HL-60 (cell line): ENCODE measurements around the gene ITGB5.

Experiments
- DNase-seq, 2 experiments: peaks; one replicate each; pipeline ENCODE4 v3.0.0-alpha.2; 2010 to 2020; ENCODE audit warnings: low read depth in 1 of 2, low spot score in 1 of 2
- H3K27ac ChIP-seq: fragments of 250-450 bp; sonication (Bioruptor Pico); replicated peaks from 2 replicates; pipeline ENCODE4 v1.5.1; 2020; ENCODE audit warnings: mild to moderate bottlenecking, moderate library complexity
- H3K27me3 ChIP-seq: fragments of 250-450 bp; sonication (Bioruptor Pico); 2 replicates; pipeline ENCODE4 v1.5.1; 2021; ENCODE audit warnings: mild to moderate bottlenecking, moderate library complexity; ENCODE audit not compliant: insufficient read depth, poor library complexity, severe bottlenecking
- H3K4me3 ChIP-seq: replicated peaks from 2 replicates; pipeline ENCODE4 v1.5.1; 2011; ENCODE audit warnings: mild to moderate bottlenecking, control low read depth, low read length; ENCODE audit not compliant: insufficient read depth
- GABPA ChIP-seq: IDR thresholded peaks from 2 replicates; pipeline ENCODE4 v1.6.1; 2012; ENCODE audit warnings: low read depth
- POLR2AphosphoS5 ChIP-seq: IDR thresholded peaks from 2 replicates; pipeline ENCODE4 v1.6.1; 2012; ENCODE audit warnings: low read depth
- SPI1 ChIP-seq: IDR thresholded peaks from 2 replicates; pipeline ENCODE4 v1.6.1; 2012; ENCODE audit warnings: low read depth, mild to moderate bottlenecking, borderline replicate concordance
- TF ChIP-seq, protein P1 (sequence below): IDR thresholded peaks from one replicate; pipeline ENCODE4 v1.5.1; 2011; ENCODE audit warnings: low read length, control low read depth, inconsistent platforms; ENCODE audit not compliant: insufficient read depth
- TF ChIP-seq, protein P2 (sequence below): IDR thresholded peaks from 2 replicates; pipeline ENCODE4 v1.6.1; 2012; ENCODE audit warnings: low read depth; ENCODE audit not compliant: insufficient replicate concordance

Gene ITGB5

DNA sequence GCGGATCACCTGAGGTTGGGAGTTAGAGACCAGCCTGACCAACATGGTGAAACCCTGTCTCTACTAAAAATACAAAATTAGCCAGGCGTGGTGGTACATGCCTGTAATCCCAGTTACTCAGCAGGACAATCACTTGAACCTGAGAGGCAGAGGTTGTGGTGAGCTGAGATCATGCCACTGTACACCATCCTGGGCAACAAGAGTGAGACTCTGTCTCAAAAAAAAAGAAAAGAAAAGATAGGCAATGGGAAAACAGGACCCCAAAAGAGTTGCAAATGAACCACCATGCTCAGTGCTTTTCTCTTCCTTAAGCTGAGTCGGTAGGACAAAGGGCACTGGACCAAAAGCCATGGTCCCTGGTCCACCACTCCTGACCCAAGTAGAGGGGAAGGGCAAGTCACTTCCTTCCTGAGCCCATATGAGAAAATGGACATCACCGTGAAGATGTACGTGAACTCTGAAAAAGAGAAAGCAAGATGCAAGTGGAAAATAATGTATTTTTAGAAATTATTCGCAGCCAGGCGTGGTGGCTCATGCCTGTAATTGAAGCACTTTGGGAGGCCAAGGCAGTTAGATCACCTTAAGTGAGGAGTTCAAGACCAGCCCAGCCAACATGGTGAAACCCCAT lies 2.6 kb downstream of the ITGB5 start:
- TF ChIP-seq POLR2AphosphoS5 (no peak), GABPA (no peak), SPI1 (no peak)
- TF ChIP-seq, protein P1, sequence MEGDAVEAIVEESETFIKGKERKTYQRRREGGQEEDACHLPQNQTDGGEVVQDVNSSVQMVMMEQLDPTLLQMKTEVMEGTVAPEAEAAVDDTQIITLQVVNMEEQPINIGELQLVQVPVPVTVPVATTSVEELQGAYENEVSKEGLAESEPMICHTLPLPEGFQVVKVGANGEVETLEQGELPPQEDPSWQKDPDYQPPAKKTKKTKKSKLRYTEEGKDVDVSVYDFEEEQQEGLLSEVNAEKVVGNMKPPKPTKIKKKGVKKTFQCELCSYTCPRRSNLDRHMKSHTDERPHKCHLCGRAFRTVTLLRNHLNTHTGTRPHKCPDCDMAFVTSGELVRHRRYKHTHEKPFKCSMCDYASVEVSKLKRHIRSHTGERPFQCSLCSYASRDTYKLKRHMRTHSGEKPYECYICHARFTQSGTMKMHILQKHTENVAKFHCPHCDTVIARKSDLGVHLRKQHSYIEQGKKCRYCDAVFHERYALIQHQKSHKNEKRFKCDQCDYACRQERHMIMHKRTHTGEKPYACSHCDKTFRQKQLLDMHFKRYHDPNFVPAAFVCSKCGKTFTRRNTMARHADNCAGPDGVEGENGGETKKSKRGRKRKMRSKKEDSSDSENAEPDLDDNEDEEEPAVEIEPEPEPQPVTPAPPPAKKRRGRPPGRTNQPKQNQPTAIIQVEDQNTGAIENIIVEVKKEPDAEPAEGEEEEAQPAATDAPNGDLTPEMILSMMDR: no peak
- TF ChIP-seq, protein P2, sequence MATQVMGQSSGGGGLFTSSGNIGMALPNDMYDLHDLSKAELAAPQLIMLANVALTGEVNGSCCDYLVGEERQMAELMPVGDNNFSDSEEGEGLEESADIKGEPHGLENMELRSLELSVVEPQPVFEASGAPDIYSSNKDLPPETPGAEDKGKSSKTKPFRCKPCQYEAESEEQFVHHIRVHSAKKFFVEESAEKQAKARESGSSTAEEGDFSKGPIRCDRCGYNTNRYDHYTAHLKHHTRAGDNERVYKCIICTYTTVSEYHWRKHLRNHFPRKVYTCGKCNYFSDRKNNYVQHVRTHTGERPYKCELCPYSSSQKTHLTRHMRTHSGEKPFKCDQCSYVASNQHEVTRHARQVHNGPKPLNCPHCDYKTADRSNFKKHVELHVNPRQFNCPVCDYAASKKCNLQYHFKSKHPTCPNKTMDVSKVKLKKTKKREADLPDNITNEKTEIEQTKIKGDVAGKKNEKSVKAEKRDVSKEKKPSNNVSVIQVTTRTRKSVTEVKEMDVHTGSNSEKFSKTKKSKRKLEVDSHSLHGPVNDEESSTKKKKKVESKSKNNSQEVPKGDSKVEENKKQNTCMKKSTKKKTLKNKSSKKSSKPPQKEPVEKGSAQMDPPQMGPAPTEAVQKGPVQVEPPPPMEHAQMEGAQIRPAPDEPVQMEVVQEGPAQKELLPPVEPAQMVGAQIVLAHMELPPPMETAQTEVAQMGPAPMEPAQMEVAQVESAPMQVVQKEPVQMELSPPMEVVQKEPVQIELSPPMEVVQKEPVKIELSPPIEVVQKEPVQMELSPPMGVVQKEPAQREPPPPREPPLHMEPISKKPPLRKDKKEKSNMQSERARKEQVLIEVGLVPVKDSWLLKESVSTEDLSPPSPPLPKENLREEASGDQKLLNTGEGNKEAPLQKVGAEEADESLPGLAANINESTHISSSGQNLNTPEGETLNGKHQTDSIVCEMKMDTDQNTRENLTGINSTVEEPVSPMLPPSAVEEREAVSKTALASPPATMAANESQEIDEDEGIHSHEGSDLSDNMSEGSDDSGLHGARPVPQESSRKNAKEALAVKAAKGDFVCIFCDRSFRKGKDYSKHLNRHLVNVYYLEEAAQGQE: no peak
- no peak for DNase-seq
- Histone ChIP-seq H3K4me3 (no peak overlapping the region), H3K27ac (no peak overlapping the region), H3K27me3 (peaks cover 51% of the 10 kb centered on the region)

DNA sequence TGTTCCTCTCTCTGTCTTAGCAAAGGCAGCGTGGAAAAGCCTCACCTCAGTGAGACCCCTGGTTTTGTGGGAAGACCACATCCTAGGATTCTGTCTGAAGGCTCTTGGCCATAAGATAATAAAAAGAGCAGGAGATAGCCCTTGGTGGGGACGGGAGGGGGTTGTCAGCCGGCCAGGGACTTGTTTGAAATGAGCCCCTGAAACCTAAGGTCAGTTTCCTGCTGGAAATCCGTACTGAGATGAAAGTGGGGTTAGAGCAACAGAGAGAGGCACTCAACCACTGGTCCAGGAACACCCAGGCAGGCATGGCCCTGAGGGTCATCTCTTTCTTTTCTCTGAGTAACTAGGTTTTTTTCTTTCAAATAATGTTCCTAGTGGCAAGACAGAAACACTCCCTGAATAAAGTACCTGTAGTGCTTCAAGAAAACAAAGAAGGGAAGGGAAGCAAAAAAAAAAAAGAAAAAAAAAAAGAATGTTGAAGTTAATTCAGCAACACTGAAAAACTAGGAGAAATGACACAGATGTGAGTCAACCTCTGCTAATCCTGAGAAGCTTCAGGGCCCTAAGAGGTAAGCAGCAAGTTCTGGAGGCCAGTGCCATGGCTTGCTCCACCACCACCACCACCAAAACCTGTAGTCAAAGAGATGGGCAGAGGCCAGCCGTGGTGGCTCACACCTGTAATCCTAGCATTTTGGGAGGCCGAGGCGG lies 3.2 kb downstream of the ITGB5 start:
- Histone ChIP-seq H3K27me3 (peaks cover 48% of the 10 kb centered on the region), H3K27ac (no peak overlapping the region), H3K4me3 (no peak overlapping the region)
- no peak for DNase-seq
- no peak for TF ChIP-seq GABPA
- no peak for TF ChIP-seq POLR2AphosphoS5
- no peak for TF ChIP-seq SPI1
- TF ChIP-seq, protein P2: no peak
- TF ChIP-seq, protein P1: no peak

DNA sequence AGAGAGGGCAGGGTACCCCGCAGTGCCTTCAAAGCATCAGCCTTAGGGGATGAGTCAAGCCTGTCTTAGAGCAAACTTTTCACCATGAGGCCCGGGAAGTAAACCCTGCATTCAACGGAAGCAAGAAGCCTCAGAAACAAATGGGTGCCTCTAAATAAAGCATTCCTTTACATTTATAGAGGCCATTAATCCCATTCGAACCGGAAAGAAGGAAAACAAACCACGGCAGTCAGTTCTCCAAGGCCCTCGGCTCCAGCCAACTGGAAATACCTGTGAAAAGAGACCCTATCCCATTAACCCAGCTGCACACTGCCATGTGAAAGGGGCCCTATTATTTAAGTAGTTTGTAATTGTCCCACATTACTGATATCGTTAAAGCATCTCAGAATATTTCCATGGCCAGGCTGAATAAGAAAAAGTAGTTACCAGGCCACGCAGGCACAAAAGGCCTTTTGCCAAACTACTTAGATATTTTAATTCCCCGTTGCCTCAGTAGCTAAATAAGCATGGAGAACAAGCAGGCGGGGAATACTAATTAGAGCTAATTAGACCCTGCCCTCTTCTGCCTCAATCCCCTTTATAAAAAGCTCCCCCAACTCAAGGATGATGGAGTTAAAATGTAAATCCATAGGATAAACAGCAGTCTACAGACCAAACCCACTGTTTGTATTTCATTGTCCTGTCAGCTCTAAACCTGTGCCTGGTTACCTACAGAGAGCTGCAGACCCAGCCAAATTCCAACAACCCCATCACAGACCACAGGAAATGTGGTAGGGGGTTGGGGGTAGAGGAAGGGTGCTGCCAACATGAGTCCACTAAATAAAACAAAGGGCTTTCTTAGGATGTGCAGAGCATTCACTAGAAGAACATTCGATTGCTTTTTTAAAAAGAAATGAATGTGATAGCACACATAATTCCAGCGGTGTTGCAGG lies 4.1 kb downstream of the ITGB5 start:
- Histone ChIP-seq H3K4me3 (no peak overlapping the region), H3K27ac (no peak overlapping the region), H3K27me3 (peaks cover 41% of the 10 kb centered on the region)
- TF ChIP-seq GABPA: no peak
- no peak for TF ChIP-seq POLR2AphosphoS5
- TF ChIP-seq, protein P1: no peak
- TF ChIP-seq, protein P2: no peak
- TF ChIP-seq SPI1: no peak
- DNase-seq: no peak
